GM18858 (cell line): ENCODE measurements around the gene FLOT2.
"Not testable (repeated sequence)": the region's sequence is repeated elsewhere in the genome, so short reads cannot be mapped to it uniquely, and the experiment has no call there.

Source experiments
- ATAC-seq: cut with Tn5 transposase; IDR thresholded peaks from one replicate; pipeline ENCODE4 v1.9.1; 2021; ENCODE audit not compliant: unreplicated experiment

The FLOT2 gene

GRCh38 chr17:28897769-28898526, 415 bp upstream of the FLOT2 start:
- no peak for ATAC-seq

GRCh38 chr17:28896491-28896883, 1.0 kb downstream of the FLOT2 start:
- no peak for ATAC-seq

DNA sequence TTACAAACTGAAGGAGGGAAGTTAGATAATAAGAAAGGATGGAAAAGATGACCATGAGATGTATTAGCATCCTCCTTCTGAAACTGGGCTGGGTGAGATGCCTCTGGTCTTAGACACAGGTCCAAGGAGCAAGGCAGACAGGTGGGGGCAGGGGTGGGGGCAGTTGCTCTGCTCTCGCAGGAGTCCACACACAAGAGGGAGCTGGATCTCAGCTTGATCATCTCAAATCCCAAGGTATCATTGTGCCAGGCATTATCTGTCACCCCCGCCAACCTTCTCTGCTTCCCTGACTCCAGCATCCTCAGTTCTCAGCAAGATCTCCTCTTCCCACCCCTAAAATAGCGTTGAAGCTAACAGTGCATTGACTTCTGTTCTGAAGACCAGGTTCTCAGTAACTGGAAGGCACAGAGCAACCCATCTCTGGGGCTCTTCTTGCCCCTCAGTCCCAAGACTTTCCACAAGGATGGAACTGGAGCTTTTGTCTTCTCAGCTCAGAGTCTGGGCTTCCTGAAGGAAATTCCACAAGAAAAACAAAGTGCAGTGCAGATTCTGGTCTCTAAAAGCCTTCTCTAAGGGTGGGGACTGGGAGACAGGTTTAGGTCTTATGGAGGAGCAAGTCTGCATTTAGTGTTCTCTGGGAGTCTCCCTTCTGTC, 1.6 kb downstream of the FLOT2 start:
- ATAC-seq = no peak

DNA sequence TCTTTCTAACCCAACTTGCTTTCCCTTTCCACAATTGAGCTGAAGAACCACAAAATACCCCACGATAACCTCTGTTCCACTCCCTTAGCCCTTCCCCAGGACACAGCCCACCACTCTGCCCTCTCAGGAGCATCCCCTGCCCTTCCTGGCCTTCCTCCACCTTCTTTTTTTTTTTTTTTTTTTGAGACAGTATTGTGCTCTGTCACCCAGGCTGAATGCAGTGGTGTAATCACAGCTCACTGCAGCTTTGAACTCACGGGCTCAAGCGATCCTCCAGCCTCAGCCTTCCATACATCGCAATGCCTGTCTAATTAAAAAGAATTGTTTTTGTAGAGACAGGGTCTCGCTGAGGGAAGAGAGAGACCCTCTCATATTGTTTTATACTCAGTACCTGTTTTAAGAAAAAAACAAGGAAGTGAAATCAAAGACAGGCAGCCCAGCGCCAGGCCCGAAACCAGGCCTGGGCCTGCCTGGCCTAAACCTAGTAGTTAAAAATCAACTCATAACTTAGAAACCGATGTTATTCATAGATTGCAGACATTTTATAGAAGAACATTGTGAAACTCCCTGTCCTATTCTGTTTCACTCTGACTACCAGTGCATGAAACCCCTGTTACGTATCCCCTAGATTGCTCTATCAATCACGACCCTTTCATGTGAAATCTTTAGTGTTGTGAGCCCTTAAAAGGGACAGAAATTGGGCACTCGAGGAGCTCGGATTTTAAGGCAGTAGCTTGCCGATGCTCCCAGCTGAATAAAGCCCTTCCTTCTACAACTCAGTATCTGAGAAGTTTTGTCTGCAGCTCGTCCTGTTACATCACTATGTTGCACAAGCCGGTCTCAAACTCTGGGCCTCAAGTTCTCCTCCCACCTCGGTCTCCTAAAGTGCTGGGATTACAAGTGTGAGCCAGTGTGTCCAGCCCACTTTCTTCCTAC, 4.0 kb downstream of the FLOT2 start:
- ATAC-seq = not testable (repeated sequence)

GRCh38 chr17:28892024-28892423, 5.5 kb downstream of the FLOT2 start:
- no peak for ATAC-seq

- no peak for ATAC-seq
Measured at GRCh38 chr17:28891201-28891600, 6.3 kb downstream of the FLOT2 start.

DNA sequence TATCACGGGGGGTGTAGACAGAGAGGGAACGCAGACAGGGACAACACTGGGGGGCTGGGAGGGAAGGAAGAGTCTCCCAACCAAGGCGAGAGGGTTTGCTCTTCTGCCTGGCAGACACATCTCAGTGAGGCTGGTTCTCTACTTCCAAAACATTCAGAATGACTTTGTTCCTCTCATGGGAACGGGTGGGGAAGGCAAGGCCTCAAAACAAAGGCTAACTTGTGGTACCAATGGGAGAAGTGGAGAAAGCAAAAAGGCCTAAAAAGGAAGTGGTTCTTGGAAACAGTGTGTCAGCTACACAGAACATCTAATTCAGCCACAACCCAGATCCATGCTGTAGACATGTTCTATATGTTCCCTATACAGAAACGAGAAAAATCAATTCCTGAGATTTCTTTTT, 7.5 kb downstream of the FLOT2 start:
- ATAC-seq = no peak

- ATAC-seq = no peak
Measured at GRCh38 chr17:28888832-28889231, 8.7 kb downstream of the FLOT2 start.

DNA sequence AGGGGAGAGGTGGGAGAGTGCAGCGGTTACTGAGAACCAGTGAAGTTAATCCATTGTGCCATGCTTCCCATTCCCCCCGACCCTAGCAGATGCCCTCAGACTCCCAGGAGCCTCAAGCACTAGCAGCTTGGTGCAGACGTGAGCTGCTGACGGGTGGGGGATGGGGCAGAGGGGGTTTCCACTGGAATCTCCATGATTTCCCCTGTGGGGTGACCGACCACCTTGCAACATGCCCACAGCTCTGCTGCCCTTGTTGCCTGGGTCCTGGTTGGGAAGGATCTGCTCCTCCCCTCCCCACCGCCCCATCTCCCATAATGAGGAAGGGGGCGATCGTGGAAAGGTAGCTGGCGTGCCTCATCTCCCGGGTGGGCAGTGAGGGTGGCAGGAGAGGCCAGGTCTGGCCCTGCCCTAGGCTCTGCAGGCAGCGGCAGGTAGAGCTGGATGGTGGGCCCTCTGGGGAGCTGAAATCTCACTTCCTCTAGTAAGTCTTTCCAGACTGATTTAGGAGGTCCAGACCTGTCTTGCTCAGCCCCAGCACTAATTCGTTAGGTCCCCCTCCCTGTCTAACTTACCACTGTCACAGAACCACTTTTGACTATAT, 9.6 kb downstream of the FLOT2 start:
- ATAC-seq = no peak

DNA sequence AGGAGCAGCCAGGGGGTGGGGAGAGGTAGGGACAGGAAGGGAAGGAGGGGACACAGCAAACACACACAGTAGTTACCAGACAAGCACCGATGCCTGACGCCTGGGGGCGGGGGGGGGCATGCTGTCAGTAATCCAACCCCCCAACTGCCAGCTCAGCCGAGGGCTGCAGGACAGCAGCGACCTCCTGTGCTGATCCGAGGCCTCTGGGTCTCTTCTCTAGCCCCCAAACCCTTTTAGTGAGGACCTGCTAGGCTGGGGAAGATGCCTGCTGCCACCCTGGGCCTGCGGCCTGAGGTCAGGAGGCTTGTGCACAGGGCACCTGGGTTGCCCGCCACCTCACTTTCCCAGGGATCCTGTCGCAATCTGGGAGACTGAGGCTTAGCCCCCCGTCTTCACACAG, 11.6 kb downstream of the FLOT2 start:
- ATAC-seq = no peak

DNA sequence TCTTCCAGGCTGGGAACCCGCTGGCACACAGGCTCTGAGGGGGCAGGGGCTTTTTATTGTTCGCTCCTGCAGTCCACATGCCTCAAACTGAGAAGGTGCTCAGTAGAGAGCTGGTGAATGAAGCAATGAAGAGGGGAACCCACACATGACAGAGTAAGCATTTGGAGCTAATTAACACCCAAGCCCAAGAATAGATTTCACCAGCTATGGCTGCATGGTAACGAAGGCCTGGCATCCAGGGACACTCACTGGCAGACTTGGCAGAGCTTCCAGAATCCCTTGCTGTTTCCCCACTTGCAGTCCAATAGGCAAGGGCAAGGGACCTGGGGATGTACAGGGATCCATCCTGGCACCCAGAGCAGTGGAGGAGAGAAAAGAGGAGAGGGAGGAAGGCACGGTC, 12.2 kb downstream of the FLOT2 start:
- no peak for ATAC-seq

- no peak for ATAC-seq
Measured at GRCh38 chr17:28883967-28884702, 13.4 kb downstream of the FLOT2 start.

DNA sequence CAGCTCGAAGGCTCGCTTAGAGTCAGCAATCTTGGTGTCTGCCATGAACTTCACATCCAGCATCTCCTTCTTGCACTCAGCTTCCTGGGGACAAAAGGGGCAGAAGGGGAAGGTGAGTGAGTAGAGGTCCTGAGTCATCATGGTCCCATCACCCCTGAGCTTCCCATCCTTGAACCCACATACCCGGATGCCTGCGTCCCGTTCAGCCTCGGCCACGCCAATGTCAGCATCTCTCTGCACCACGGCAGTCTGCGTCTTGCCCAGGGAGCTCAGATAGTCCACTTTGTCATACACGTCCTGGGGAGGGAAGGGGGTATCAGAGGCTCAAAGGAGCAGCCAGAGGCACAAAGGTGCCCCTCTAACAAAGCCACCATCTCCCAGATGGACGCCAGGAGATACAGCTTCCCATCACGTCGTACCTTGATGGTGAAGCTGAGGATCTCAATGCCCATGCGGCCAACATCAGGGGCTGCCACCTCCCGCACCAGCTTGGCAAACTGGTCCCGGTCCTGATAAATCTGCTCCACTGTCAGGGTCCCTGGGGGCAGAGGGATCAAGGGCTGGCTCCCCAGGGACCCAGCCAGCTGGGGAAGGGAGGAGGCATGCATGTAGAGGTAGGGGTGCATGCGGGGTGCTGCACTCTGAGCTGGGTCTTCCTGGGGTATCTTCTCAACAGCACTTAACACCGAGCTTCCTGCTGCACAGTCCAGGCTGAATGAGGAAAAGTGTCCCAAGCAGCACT, 15.2 kb downstream of the FLOT2 start:
- ATAC-seq = no peak

DNA sequence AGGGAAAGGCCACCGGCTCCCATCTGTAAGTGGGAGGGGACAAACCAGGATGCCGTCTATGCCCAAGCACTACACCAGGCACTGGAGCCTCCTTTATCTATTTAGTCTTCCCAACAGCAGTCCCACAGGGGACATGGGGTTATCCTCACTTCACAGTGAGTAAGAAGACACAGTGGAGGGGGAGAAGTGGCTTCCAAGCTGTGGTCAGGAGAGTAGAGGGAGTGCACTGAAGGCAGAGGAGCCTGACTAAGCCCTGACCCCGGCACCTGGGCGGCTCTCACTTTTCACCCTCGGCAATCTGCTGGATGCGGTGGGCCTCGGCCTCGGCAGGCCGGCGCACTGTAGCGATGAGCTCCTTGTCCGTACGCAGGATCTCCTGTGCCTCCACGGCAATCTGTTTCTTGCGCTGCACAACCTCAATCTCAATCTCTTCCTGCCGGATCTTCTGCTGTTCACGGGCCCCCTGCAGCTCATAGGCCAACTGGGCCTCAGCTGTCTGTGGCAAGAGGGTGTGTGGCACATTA, 15.9 kb downstream of the FLOT2 start:
- ATAC-seq = no peak

GRCh38 chr17:28880572-28880945, 17.0 kb downstream of the FLOT2 start:
- ATAC-seq = no peak

DNA sequence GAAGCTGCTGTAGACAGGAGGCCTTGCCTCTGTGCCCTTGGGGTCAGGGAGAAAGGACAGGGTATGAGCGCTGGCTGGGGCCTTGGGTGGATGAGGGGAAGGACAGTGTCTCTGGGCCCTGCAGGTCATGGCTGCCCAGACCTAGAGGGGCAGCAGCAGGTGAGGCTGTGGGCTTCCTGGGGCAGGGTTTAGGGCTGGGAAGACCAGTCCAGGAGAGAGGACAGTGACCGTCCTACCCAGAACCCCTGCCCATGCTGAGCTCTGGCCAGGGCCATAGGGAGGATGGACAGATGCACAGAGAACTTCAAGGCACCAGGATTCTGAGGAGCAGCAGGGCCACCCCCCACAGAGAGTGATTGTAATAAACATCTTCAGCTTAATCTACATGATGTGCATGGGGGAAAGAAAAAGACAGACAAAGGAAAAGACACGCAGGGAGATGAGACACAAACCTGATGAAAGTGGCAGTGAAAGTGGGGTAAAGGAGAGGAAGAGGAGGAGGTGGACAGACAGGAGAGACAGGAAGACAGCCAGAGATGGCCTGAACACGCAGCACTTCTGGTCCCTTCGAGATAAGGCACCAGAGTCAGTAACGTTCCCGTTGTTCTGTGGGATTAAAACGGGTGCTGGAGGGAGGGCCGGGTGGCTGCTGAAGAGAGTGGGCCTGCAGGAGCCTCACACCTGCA, 17.5 kb downstream of the FLOT2 start:
- no peak for ATAC-seq

DNA sequence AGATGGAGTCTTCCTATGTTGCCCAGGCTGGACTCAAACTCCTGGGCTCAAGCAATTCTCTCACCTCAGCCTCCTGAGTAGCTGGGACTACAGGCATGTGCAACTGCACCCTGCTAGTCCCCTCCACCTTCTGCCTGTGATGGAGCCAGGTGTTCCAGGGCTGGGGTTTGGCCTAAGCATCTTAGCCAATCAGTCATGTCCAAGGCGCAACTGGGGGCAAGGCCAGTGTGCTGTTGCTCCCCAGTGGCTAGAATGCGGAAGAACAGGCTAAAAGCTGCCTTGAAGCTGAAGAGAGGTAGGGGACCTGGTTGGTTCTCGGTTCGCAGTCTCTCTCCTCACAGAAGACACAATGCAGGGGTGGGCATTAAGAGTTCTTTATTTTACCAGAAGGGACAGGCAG, 18.6 kb downstream of the FLOT2 start:
- ATAC-seq = no peak

- no peak for ATAC-seq
Measured at GRCh38 chr17:28878158-28878910, 19.2 kb downstream of the FLOT2 start.
